IMR-90 (cell line): ENCODE measurements around the gene TP63. TPM values are rescaled to one million over a fixed set of nuclear protein-coding genes. Genes with fewer than 3 reads are reported as not detected.

Experiments
- ATAC-seq: fragments of 200-7000 bp; cut with Tn5 transposase; 2 replicates; pipeline ENCODE4 v1.9.1; 2020; ENCODE audit warnings: low read depth, mild to moderate bottlenecking, moderate library complexity
- BruUV-seq: library from RNA; stranded (reverse); fragments of 400-500 nt; replicated peaks from 2 replicates; lab custom pipeline; 2021; lab: Mats Ljungman, UMichigan
- CTCF ChIA-PET: fragments of 300-600 bp; formaldehyde crosslinking; extraction: SDS; loops from one replicate; lab custom pipeline; 2021; ENCODE audit warnings: antibody characterized with exemption; lab: Yijun Ruan, JAX
- POLR2A ChIA-PET: fragments of 300-600 bp; sonication (Branson Sonifier 250); formaldehyde crosslinking; loops from one replicate; lab custom pipeline; 2022; ENCODE audit warnings: antibody characterized with exemption; ENCODE audit not compliant: unreplicated experiment; lab: Charles Lee
- DNase-seq: peaks from one replicate; pipeline ENCODE4 v3.0.0; 2013
- H2AFZ ChIP-seq: replicated peaks from 2 replicates; pipeline ENCODE3; 2013; ENCODE audit warnings: low read length, mild to moderate bottlenecking; ENCODE audit not compliant: poor library complexity
- H2AK5ac ChIP-seq: 2 replicates; pipeline ENCODE4 v1.6.1; 2013; ENCODE audit warnings: low read depth, low read length, inconsistent platforms
- H2AK9ac ChIP-seq: replicated peaks from 2 replicates; pipeline ENCODE3; 2013; ENCODE audit warnings: mild to moderate bottlenecking, low read depth, low read length, moderate library complexity; ENCODE audit not compliant: poor library complexity
- H2BK120ac ChIP-seq: 2 replicates; pipeline ENCODE4 v1.6.1; 2013; ENCODE audit warnings: low read depth, low read length, inconsistent platforms
- H2BK15ac ChIP-seq: 3 replicates; pipeline ENCODE4 v1.6.1; 2013; ENCODE audit warnings: low read depth, low read length, inconsistent platforms
- H2BK20ac ChIP-seq: 2 replicates; pipeline ENCODE4 v1.6.1; 2013; ENCODE audit warnings: low read depth, mild to moderate bottlenecking, inconsistent platforms, low read length, moderate library complexity
- H2BK5ac ChIP-seq: 2 replicates; pipeline ENCODE4 v1.6.1; 2013; ENCODE audit warnings: mild to moderate bottlenecking, low read depth, low read length, inconsistent platforms; ENCODE audit not compliant: poor library complexity, severe bottlenecking
- H3K14ac ChIP-seq: replicated peaks from 2 replicates; pipeline ENCODE4 v1.6.1; 2013; ENCODE audit warnings: low read depth, low read length, inconsistent platforms
- H3K18ac ChIP-seq: 2 replicates; pipeline ENCODE4 v1.6.1; 2013; ENCODE audit warnings: low read depth, low read length, control low read depth
- H3K23ac ChIP-seq: 2 replicates; pipeline ENCODE4 v1.6.1; 2013; ENCODE audit warnings: low read depth, low read length, inconsistent platforms
- H3K27ac ChIP-seq: 2 replicates; pipeline ENCODE4 v1.5.1; 2013; ENCODE audit warnings: mild to moderate bottlenecking, control low read depth, low read length; ENCODE audit not compliant: insufficient read depth
- H3K27me3 ChIP-seq: 2 replicates; pipeline ENCODE4 v1.6.1; 2013; ENCODE audit warnings: low read length; ENCODE audit not compliant: control insufficient read depth, insufficient read depth
- H3K36me3 ChIP-seq: 2 replicates; pipeline ENCODE4 v1.6.1; 2013; ENCODE audit warnings: low read length, mixed read lengths; ENCODE audit not compliant: control insufficient read depth, insufficient read depth
- H3K4ac ChIP-seq: 2 replicates; pipeline ENCODE4 v1.6.1; 2013; ENCODE audit warnings: low read depth, low read length, inconsistent platforms
- H3K4me1 ChIP-seq: 2 replicates; pipeline ENCODE4 v1.6.1; 2013; ENCODE audit warnings: low read length, mixed read lengths; ENCODE audit not compliant: control insufficient read depth, insufficient read depth
- H3K4me2 ChIP-seq: 2 replicates; pipeline ENCODE4 v1.6.1; 2013; ENCODE audit warnings: low read depth, mild to moderate bottlenecking, control low read depth, low read length, moderate library complexity
- H3K4me3 ChIP-seq: 2 replicates; pipeline ENCODE4 v1.5.1; 2013; ENCODE audit warnings: low read depth, mild to moderate bottlenecking, control low read depth, low read length, moderate library complexity; ENCODE audit not compliant: insufficient read depth
- H3K56ac ChIP-seq: 2 replicates; pipeline ENCODE4 v1.6.1; 2013; ENCODE audit warnings: low read length, inconsistent platforms; ENCODE audit not compliant: insufficient read depth; ENCODE audit errors: extremely low read depth
- H3K79me1 ChIP-seq, 2 experiments: 2 replicates each; pipeline ENCODE4 v1.6.1; 2013; ENCODE audit warnings: low read length in 2 of 2, inconsistent platforms in 1 of 2, low read depth in 1 of 2
- H3K9ac ChIP-seq: 2 replicates; pipeline ENCODE4 v1.6.1; 2013; ENCODE audit warnings: low read depth, low read length, control low read depth
- H3K9me1 ChIP-seq: 2 replicates; pipeline ENCODE4 v1.6.1; 2013; ENCODE audit warnings: low read length, inconsistent platforms; ENCODE audit not compliant: insufficient read depth
- H3K9me3 ChIP-seq: 2 replicates; pipeline ENCODE4 v1.6.1; 2013; ENCODE audit warnings: low read length; ENCODE audit not compliant: control insufficient read depth, insufficient read depth
- H4K20me1 ChIP-seq: 2 replicates; pipeline ENCODE4 v1.6.1; 2013; ENCODE audit warnings: low read length, inconsistent platforms; ENCODE audit not compliant: insufficient read depth
- H4K5ac ChIP-seq: 2 replicates; pipeline ENCODE4 v1.6.1; 2013; ENCODE audit warnings: mild to moderate bottlenecking, low read depth, low read length, control low read depth
- H4K8ac ChIP-seq, 2 experiments: 2 replicates each; pipeline ENCODE4 v1.6.1; 2013; ENCODE audit warnings: low read depth in 2 of 2, low read length in 2 of 2, control low read depth in 1 of 2, inconsistent platforms in 1 of 2
- H4K91ac ChIP-seq: 2 replicates; pipeline ENCODE4 v1.6.1; 2013; ENCODE audit warnings: low read depth, low read length, inconsistent platforms; ENCODE audit not compliant: insufficient read depth
- MAFK ChIP-seq: IDR thresholded peaks from 2 replicates; pipeline ENCODE4 v1.6.1; 2012; ENCODE audit warnings: low read depth, low read length, improper control_type of control experiment
- MAZ ChIP-seq: IDR thresholded peaks from 2 replicates; pipeline ENCODE4 v1.6.1; 2012; ENCODE audit warnings: low read depth, mild to moderate bottlenecking, low read length, improper control_type of control experiment, moderate library complexity, borderline replicate concordance
- MXI1 ChIP-seq: IDR thresholded peaks from 2 replicates; pipeline ENCODE4 v1.6.1; 2012; ENCODE audit warnings: low read depth, mild to moderate bottlenecking, low read length, moderate library complexity, borderline replicate concordance
- NFE2L2 ChIP-seq: fragments of 150-350 bp; IDR thresholded peaks from 2 replicates; pipeline ENCODE4 v1.6.1; 2016; ENCODE audit warnings: low read depth, mild to moderate bottlenecking, low read length
- RCOR1 ChIP-seq: IDR thresholded peaks from 2 replicates; pipeline ENCODE4 v1.6.1; 2012; ENCODE audit warnings: mild to moderate bottlenecking, low read length, improper control_type of control experiment; ENCODE audit not compliant: insufficient replicate concordance
- WGBS, 2 experiments: methylation state at CpG; one replicate each; pipeline versions ENCODE4 v1.1.5 to v1.1.7; 2013; ENCODE audit warnings: missing lambda C conversion rate in 2 of 2; ENCODE audit not compliant: insufficient read length in 1 of 2; ENCODE audit errors: extremely low coverage in 2 of 2; 5-methylcytosine and 5-hydroxymethylcytosine counted together
- dilution Hi-C: fragments of 300-500 bp; cut with HindIII; formaldehyde crosslinking; loops from one replicate; pipeline ENCODE4 v1.14.3; 2018; ENCODE audit warnings: low sequenced_read_pairs; ENCODE audit not compliant: unreplicated experiment
- in situ Hi-C: fragments of 300-500 bp; cut with MboI; formaldehyde crosslinking; loops from 3 replicates; pipeline ENCODE4 v1.14.3; 2019; ENCODE audit warnings: low sequenced_read_pairs, inconsistent platforms, mixed read lengths
- intact Hi-C: fragments of 100-400 bp; cut with micrococcal nuclease; formaldehyde crosslinking; loops from 2 replicates; pipeline ENCODE4 v1.10.0; 2022
- polyA plus RNA-seq, 3 experiments: library from polyadenylated mRNA; depleted of rRNA; stranded (reverse); fragments of >200 nt; gene quantifications; 2 replicates each; pipeline ENCODE4 v1.2.3, GENCODE V29; 2012; ENCODE audit warnings: low replicate concordance in 1 of 3
- total RNA-seq: library from RNA; depleted of rRNA; stranded (reverse); fragments of >200 nt; gene quantifications from 2 replicates; pipeline ENCODE4 v1.2.3, GENCODE V29; 2012
- TF ChIP-seq, protein P1 (sequence below): fragments of 150-350 bp; IDR thresholded peaks from 2 replicates; pipeline ENCODE4 v1.6.1; 2017; ENCODE audit warnings: mild to moderate bottlenecking, antibody characterized with exemption, low read length, low read depth
- TF ChIP-seq, protein P2 (sequence below): conservative IDR thresholded peaks from 2 replicates; pipeline ENCODE4 v1.5.1; 2012; ENCODE audit warnings: mild to moderate bottlenecking, low read depth, low read length, improper control_type of control experiment
- TF ChIP-seq, protein P3 (sequence below): fragments of 150-350 bp; IDR thresholded peaks from 2 replicates; pipeline ENCODE4 v1.6.1; 2016; ENCODE audit warnings: low read depth, mild to moderate bottlenecking, low read length, moderate library complexity, borderline replicate concordance

Gene TP63
- total and polyA plus RNA-seq, 2 of the 4 experiments (the other 2 are of a cell fraction) = not detected

DNA sequence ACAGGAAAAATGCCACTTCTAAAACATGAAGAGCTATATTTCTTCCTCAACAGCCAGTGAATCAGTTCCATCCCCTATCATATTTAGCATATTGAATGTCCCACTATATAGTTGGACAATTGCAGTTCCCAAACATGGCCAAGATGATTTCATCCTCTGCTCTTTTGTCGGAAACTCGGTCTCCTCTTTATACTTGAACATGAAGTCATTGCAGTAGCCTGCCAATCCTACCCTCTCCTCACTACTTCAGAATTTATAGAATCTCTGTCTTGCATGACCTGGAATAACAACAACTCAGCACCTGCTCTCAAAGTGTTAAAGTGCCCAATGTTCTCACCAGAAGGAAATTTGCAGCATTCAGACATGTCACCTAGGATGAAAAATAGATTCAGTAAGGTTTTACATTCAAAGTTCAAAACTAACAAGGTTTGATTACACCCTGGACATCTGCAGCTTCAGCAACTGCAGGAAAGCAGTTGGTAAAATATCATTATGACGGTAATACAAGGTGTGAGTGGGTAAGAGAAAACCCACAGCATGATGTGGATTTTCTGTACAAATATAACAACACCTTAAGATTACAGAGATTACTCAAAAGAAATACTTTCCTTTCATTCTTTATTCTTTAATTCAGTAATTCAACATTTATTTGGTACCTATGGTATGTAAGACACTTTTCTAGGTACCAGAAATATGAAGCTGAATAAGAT is 52.5 kb downstream of the TP63 start:
- ChIA-PET CTCF (no interaction called here), POLR2A (no interaction called here)
- no peak overlapping the region for H2BK120ac ChIP-seq
- no peak overlapping the region for H3K4me2 ChIP-seq
- intact Hi-C loops (no loop called here), in situ Hi-C loops (no loop called here), dilution Hi-C loops (no loop called here)
- TF ChIP-seq NFE2L2 (no peak), MXI1 (no peak), RCOR1 (no peak), MAZ (no peak), MAFK (no peak)
- TF ChIP-seq, protein P1, sequence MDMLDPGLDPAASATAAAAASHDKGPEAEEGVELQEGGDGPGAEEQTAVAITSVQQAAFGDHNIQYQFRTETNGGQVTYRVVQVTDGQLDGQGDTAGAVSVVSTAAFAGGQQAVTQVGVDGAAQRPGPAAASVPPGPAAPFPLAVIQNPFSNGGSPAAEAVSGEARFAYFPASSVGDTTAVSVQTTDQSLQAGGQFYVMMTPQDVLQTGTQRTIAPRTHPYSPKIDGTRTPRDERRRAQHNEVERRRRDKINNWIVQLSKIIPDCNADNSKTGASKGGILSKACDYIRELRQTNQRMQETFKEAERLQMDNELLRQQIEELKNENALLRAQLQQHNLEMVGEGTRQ = no peak
- TF ChIP-seq, protein P2, sequence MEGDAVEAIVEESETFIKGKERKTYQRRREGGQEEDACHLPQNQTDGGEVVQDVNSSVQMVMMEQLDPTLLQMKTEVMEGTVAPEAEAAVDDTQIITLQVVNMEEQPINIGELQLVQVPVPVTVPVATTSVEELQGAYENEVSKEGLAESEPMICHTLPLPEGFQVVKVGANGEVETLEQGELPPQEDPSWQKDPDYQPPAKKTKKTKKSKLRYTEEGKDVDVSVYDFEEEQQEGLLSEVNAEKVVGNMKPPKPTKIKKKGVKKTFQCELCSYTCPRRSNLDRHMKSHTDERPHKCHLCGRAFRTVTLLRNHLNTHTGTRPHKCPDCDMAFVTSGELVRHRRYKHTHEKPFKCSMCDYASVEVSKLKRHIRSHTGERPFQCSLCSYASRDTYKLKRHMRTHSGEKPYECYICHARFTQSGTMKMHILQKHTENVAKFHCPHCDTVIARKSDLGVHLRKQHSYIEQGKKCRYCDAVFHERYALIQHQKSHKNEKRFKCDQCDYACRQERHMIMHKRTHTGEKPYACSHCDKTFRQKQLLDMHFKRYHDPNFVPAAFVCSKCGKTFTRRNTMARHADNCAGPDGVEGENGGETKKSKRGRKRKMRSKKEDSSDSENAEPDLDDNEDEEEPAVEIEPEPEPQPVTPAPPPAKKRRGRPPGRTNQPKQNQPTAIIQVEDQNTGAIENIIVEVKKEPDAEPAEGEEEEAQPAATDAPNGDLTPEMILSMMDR = no peak
- TF ChIP-seq, protein P3, sequence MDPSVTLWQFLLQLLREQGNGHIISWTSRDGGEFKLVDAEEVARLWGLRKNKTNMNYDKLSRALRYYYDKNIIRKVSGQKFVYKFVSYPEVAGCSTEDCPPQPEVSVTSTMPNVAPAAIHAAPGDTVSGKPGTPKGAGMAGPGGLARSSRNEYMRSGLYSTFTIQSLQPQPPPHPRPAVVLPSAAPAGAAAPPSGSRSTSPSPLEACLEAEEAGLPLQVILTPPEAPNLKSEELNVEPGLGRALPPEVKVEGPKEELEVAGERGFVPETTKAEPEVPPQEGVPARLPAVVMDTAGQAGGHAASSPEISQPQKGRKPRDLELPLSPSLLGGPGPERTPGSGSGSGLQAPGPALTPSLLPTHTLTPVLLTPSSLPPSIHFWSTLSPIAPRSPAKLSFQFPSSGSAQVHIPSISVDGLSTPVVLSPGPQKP = no peak
- no peak overlapping the region for H3K27ac ChIP-seq
- no peak overlapping the region for H2AK9ac ChIP-seq
- no peak overlapping the region for H3K18ac ChIP-seq
- H3K9ac ChIP-seq = no peak overlapping the region
- H2BK5ac ChIP-seq = no peak overlapping the region
- H4K91ac ChIP-seq = no peak overlapping the region
- H3K4me1 ChIP-seq = peaks cover 2% of the 10 kb centered on the region
- DNase-seq (no peak), ATAC-seq (no peak)
- no peak overlapping the region for H3K4ac ChIP-seq
- H3K56ac ChIP-seq = no peak overlapping the region
- H3K9me3 ChIP-seq = no peaks in the 10 kb centered on the region
- no peak overlapping the region for H2BK15ac ChIP-seq
- no peaks in the 10 kb centered on the region for H3K36me3 ChIP-seq
- H4K20me1 ChIP-seq = no peaks in the 10 kb centered on the region
- no peak overlapping the region for H4K8ac ChIP-seq
- H2AK5ac ChIP-seq = no peak overlapping the region
- WGBS, 2 experiments = no CpG with 5 or more reads among the region's 3 CpGs
- no peaks in the 10 kb centered on the region for H3K27me3 ChIP-seq
- H3K4me3 ChIP-seq = no peak overlapping the region
- no peak overlapping the region for H3K14ac ChIP-seq
- no peaks in the 10 kb centered on the region for H3K9me1 ChIP-seq
- H4K5ac ChIP-seq = no peak overlapping the region
- no TSS peak for BruUV-seq
- H3K79me1 ChIP-seq = no peaks in the 10 kb centered on the region
- H2AFZ ChIP-seq = no peak overlapping the region
- no peak overlapping the region for H2BK20ac ChIP-seq
- no peak overlapping the region for H3K23ac ChIP-seq
